GM23338 (cell line): ENCODE data around the gene CES4A. TPM values are rescaled to one million over a fixed set of nuclear protein-coding genes. Genes with fewer than 3 reads are reported as not detected.

Experiments
- ATAC-seq: fragments of 200-7000 bp; cut with Tn5 transposase; 3 replicates; pipeline ENCODE4 v1.9.1; 2020
- DNase-seq: peaks from one replicate; pipeline ENCODE4 v3.0.0-alpha.2; 2015; ENCODE audit warnings: low spot score
- H2AFZ ChIP-seq: fragments of 200-600 bp; sonication (generic); 2 replicates; pipeline ENCODE4 v1.8.0; 2016; ENCODE audit warnings: antibody characterized with exemption, mild to moderate bottlenecking, moderate library complexity
- H3F3A ChIP-seq: fragments of 200-600 bp; sonication (generic); replicated peaks from 2 replicates; pipeline ENCODE4 v1.8.0; 2017; ENCODE audit warnings: antibody characterized with exemption, mixed run types, low read depth
- H3K27ac ChIP-seq: fragments of 200-600 bp; sonication (generic); 2 replicates; pipeline ENCODE4 v1.6.1; 2016; ENCODE audit warnings: low read depth
- H3K27me3 ChIP-seq: fragments of 200-600 bp; sonication (generic); 2 replicates; pipeline ENCODE4 v1.8.0; 2016; ENCODE audit warnings: mild to moderate bottlenecking, mixed run types, moderate library complexity; ENCODE audit not compliant: insufficient read depth
- H3K36me3 ChIP-seq: fragments of 200-600 bp; sonication (generic); 2 replicates; pipeline ENCODE4 v1.8.0; 2016; ENCODE audit warnings: mild to moderate bottlenecking; ENCODE audit not compliant: insufficient read depth
- H3K4me1 ChIP-seq: fragments of 200-600 bp; sonication (generic); 2 replicates; pipeline ENCODE4 v1.8.0; 2016; ENCODE audit warnings: mild to moderate bottlenecking, moderate library complexity; ENCODE audit not compliant: insufficient read depth
- H3K4me2 ChIP-seq: fragments of 200-600 bp; sonication (generic); 2 replicates; pipeline ENCODE4 v1.7.1; 2017; ENCODE audit warnings: mixed run types
- H3K4me3 ChIP-seq: fragments of 200-600 bp; sonication (generic); 2 replicates; pipeline ENCODE4 v1.6.1; 2016; ENCODE audit warnings: mixed run types
- H3K79me2 ChIP-seq: fragments of 200-600 bp; sonication (generic); replicated peaks from 2 replicates; pipeline ENCODE4 v1.8.0; 2017; ENCODE audit warnings: mild to moderate bottlenecking; ENCODE audit not compliant: insufficient read depth
- H3K9me2 ChIP-seq: fragments of 200-600 bp; sonication (generic); 2 replicates; pipeline ENCODE4 v1.8.0; 2017; ENCODE audit not compliant: insufficient read depth
- H4K20me1 ChIP-seq: fragments of 200-600 bp; sonication (generic); replicated peaks from 2 replicates; pipeline ENCODE4 v1.8.0; 2017; ENCODE audit warnings: mild to moderate bottlenecking; ENCODE audit not compliant: insufficient read depth
- H3K27ac Mint-ChIP-seq: 2 replicates; pipeline ENCODE4 v1.8.0; 2020; ENCODE audit warnings: inconsistent platforms, mild to moderate bottlenecking, moderate library complexity, mixed read lengths
- H3K27me3 Mint-ChIP-seq: 3 replicates; pipeline ENCODE4 v1.8.0; 2022; ENCODE audit warnings: low read depth, mild to moderate bottlenecking, moderate library complexity, mixed read lengths, inconsistent platforms; ENCODE audit not compliant: insufficient read depth, poor library complexity
- H3K36me3 Mint-ChIP-seq: 3 replicates; pipeline ENCODE4 v1.8.0; 2021; ENCODE audit warnings: low read depth, mild to moderate bottlenecking, inconsistent platforms, moderate library complexity, mixed read lengths
- H3K4me1 Mint-ChIP-seq: 3 replicates; pipeline ENCODE4 v1.8.0; 2020; ENCODE audit warnings: mild to moderate bottlenecking, inconsistent platforms, mixed read lengths
- H3K4me3 Mint-ChIP-seq: 3 replicates; pipeline ENCODE4 v1.8.0; 2021; ENCODE audit warnings: moderate library complexity, mild to moderate bottlenecking, inconsistent platforms, mixed read lengths
- H3K9me3 Mint-ChIP-seq: 3 replicates; pipeline ENCODE4 v1.8.0; 2020; ENCODE audit warnings: moderate library complexity, mild to moderate bottlenecking, inconsistent platforms, mixed read lengths
- CREB1 ChIP-seq: fragments of 250-450 bp; sonication (Bioruptor Pico); IDR thresholded peaks from 2 replicates; pipeline ENCODE4 v1.5.0; 2020; ENCODE audit warnings: low read depth, mild to moderate bottlenecking, moderate library complexity
- EZH2 ChIP-seq: fragments of 200-600 bp; sonication (generic); IDR thresholded peaks from one replicate; pipeline ENCODE4 v1.8.0; 2017; ENCODE audit warnings: antibody characterized with exemption, mild to moderate bottlenecking, low read depth; ENCODE audit not compliant: unreplicated experiment
- EZH2phosphoT487 ChIP-seq: fragments of 200-600 bp; sonication (generic); IDR thresholded peaks from one replicate; pipeline ENCODE4 v1.8.1; 2018; ENCODE audit warnings: antibody characterized with exemption; ENCODE audit not compliant: unreplicated experiment
- JUNB ChIP-seq: IDR thresholded peaks from one replicate; pipeline ENCODE4 v1.6.1; 2016; ENCODE audit warnings: antibody characterized with exemption; ENCODE audit not compliant: unreplicated experiment
- NANOG ChIP-seq: IDR thresholded peaks from 2 replicates; pipeline ENCODE4 v1.6.1; 2016; ENCODE audit warnings: antibody characterized with exemption, borderline replicate concordance
- POLR2AphosphoS5 ChIP-seq: IDR thresholded peaks from 2 replicates; pipeline ENCODE4 v1.6.1; 2016; ENCODE audit warnings: antibody characterized with exemption, low read depth
- REST ChIP-seq: IDR thresholded peaks from one replicate; pipeline ENCODE4 v1.6.1; 2018; ENCODE audit warnings: antibody characterized with exemption; ENCODE audit not compliant: unreplicated experiment
- STAT1 ChIP-seq: IDR thresholded peaks from one replicate; pipeline ENCODE4 v1.6.1; 2016; ENCODE audit warnings: antibody characterized with exemption; ENCODE audit not compliant: unreplicated experiment
- ZNF114 ChIP-seq: fragments of 250-450 bp; sonication (Bioruptor Pico); IDR thresholded peaks from 2 replicates; pipeline ENCODE4 v1.5.0; 2020; ENCODE audit warnings: mild to moderate bottlenecking, moderate library complexity
- polyA plus RNA-seq: library from polyadenylated mRNA; unstranded; fragments of >200 nt; fragmentation: Nextera tagmentation; extraction: Ambion mirVana; gene quantifications from 2 replicates; pipeline ENCODE4 v1.2.1, GENCODE V29; 2016
- total RNA-seq: library from RNA; depleted of rRNA; stranded (reverse); fragments of >200 nt; shearing (Covaris generic); gene quantifications from 2 replicates; pipeline ENCODE4 v1.2.3, GENCODE V29; 2014
- TF ChIP-seq, protein P1 (sequence below): IDR thresholded peaks from 2 replicates; pipeline ENCODE4 v1.6.1; 2016; ENCODE audit warnings: antibody characterized with exemption

The CES4A gene
- total and polyA plus RNA-seq, 2 experiments from 2014 or later, result 0.10 to 0.42 TPM

- no peaks in the 10 kb centered on the region; the same call in 2 of the 3 replicates for H3K4me1 Mint-ChIP-seq
- no peaks in the 10 kb centered on the region for H3K36me3 Mint-ChIP-seq
Observed at GRCh38 chr16:67011274-67011673, 22.9 kb downstream of the CES4A start.

More at GRCh38 chr16:67011274-67011673, 22.9 kb downstream of the CES4A start:
- peaks cover 4% of the 10 kb centered on the region; the same call in 1 of the 2 replicates for H3K4me1 ChIP-seq
- Mint-ChIP-seq H3K9me3 (no peaks in the 10 kb centered on the region), H3K4me3 (no peak overlapping the region), H3K27me3 (peaks cover 48% of the 10 kb centered on the region), H3K27ac (no peak overlapping the region)
- no peaks in the 10 kb centered on the region for H3K79me2 ChIP-seq
- H2AFZ ChIP-seq, result no peak overlapping the region
- DNase-seq, result no peak
- no peaks in the 10 kb centered on the region for H4K20me1 ChIP-seq
- ATAC-seq, result no peak
- no peak overlapping the region for H3K4me3 ChIP-seq
- H3F3A ChIP-seq, result no peaks in the 10 kb centered on the region
- peaks cover 53% of the 10 kb centered on the region for H3K27me3 ChIP-seq
- H3K4me2 ChIP-seq, result no peak overlapping the region
- TF ChIP-seq, protein P1, sequence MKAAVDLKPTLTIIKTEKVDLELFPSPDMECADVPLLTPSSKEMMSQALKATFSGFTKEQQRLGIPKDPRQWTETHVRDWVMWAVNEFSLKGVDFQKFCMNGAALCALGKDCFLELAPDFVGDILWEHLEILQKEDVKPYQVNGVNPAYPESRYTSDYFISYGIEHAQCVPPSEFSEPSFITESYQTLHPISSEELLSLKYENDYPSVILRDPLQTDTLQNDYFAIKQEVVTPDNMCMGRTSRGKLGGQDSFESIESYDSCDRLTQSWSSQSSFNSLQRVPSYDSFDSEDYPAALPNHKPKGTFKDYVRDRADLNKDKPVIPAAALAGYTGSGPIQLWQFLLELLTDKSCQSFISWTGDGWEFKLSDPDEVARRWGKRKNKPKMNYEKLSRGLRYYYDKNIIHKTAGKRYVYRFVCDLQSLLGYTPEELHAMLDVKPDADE, result no peak
- no peak for TF ChIP-seq EZH2
- TF ChIP-seq STAT1, result no peak
- no peak for TF ChIP-seq ZNF114 (CRISPR knock-in tag)
- no peak for TF ChIP-seq REST
- no peak for TF ChIP-seq EZH2phosphoT487
- no peak for TF ChIP-seq NANOG
- TF ChIP-seq POLR2AphosphoS5, result no peak
- no peak for TF ChIP-seq CREB1 (CRISPR knock-in tag)
- TF ChIP-seq JUNB, result no peak
- no peak overlapping the region for H3K27ac ChIP-seq
- no peaks in the 10 kb centered on the region for H3K9me2 ChIP-seq
- no peaks in the 10 kb centered on the region for H3K36me3 ChIP-seq
